ENCODE measurements around the gene VRK1.
A peak's percentile ranks its signal among the peaks of the same experiment; 100 is the strongest.

The VRK1 gene

GRCh38 chr14:96792003-96792402 is 5.2 kb upstream of the VRK1 start:
- DNase-seq, result no peak

- no peak for DNase-seq
These were observed 4.6 kb upstream of the VRK1 start for GRCh38 chr14:96792591-96792990.

GRCh38 chr14:96793547-96793946 is 3.6 kb upstream of the VRK1 start:
- DNase-seq, result no peak

DNA sequence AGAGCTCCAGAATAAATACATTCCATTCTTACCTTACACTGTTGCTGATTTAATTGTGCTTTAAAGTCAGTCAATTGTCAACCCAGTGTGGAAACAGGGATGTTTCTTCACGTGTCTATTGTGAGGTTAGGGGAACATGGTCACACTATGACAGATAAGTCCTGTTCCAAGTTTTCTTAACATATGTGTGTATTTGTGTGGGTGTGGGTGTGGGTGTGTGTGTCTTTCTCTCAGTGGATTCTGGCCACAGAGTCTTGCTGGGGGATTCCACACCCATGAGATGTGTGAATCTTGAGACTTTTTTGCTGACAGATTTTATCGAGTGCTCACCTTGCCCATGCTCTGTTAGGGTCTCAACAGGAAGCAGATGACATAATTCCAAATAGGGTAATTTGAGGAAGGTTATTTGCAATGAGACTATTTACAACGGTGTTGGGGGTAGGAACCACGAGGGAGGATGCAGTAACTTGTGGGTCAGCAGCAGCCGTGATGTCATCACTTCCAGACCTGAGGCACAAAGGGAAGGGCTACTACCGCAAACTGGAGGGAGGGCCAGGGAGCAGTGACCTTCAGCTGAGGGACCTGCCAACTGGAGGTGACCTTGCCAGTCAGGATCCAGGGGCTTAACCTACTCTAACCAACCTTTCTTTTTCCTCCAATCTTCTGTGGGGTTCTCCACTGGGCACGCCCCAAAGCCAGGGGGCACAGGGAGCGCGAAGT is 1.9 kb upstream of the VRK1 start:
- DNase-seq, result no peak

GRCh38 chr14:96797582-96798349 is 584 bp downstream of the VRK1 start:
- DNase-seq, result peak; percentile 7 to 42

DNA sequence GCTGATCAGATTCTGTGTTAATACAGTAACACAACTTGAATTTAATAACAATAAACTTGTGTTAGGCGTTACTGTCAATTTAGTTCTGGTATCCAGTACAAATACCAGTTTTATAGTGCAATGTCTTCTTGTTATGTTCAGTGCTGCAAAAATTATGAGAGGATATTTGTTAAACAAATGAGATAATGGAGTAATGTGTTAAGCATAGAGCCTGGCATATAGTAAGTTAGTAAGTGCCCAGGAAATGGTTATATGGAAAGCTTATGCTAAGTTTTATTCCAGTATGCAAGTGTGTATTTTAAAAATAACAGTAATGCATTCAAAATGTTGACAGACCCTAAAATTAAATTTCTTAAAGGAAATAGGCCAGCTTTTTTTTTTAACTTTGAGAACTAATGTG is 1.8 kb downstream of the VRK1 start:
- DNase-seq, result peak; percentile 82 to 86

DNA sequence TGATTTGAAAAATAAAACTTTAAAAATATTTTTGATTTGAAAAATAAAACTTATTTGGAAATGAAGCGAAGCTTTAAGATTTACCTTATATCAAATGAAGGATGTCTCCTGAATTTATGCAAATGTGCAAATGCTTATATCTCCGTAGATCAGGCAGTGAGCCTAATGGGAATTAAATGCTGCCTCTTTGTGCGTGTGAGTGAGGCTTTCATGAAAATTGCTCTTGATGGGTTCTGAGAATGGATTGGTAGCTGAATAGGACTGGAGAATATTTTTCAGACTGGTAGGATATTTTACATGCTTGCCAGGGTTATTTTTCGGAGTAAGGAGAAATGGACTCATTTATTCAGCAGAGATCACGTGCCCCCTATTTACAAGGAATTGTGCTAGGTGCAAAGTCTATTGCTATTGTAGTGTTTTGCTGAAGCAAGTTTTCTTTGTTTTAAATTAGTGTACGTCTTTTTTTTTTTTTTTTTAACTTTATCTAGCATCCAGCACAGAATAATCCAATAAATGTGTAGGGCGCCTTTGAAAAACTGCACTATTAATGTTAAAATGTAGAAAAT is 2.4 kb downstream of the VRK1 start:
- DNase-seq, result peak; percentile 76 to 79

DNA sequence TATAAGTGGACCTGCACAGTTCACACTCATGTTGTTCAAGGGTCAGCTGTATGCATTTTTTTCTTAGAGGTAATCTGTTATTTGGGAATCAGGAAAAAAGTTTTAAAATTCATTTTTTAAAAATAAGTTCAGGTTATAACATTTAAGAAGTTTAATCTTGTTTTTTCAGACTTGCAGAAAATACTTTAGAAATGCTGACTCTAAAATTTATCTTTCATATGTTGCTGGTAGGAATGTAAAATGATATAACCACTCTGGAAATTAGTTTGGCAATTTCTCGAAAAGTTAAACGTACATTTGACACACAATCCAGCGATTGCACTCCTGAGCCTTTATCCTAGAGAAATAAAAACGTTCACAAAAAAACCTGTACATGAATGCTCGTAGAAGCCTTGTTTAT is 4.7 kb downstream of the VRK1 start:
- no peak for DNase-seq

GRCh38 chr14:96802963-96803362 is 5.8 kb downstream of the VRK1 start:
- no peak for DNase-seq

DNA sequence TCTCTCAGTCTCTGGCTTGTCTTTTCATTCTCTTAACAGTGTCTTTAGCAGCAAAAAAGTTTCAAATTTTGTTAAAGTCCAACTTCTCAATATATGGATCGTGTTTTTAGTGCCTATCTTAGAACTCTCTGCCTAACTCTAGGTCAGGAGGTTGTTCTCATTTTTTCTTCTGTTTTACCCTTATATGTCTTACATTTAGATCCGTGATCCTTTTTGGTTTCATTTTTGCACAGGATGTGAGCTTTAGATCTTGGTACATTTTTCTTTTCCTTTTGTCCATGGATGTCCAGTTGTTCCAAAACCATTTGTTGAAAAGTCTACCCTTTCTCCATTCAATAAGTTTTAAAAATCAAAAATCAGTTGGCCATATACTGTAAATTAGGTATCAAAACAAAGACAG is 6.8 kb downstream of the VRK1 start:
- no peak for DNase-seq

DNA sequence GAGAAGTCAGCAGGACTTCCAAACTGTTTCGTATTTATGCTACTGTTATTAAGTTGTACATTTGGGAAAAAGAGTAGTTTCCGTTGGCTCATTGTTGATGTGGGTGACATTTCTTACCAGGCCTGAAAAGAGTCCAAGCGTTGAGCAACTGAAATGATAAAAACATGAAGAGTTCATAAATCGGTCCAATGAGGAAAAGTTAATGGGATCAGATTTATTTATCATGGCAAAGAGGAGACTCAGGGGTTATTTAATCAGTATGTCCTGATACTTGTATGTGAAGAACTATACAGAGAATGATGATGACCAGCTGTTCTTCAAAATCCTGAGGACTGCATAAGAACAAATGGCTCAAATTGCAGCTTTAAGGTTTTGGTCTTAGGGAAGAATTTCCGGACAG is 7.7 kb downstream of the VRK1 start:
- DNase-seq, result no peak

DNA sequence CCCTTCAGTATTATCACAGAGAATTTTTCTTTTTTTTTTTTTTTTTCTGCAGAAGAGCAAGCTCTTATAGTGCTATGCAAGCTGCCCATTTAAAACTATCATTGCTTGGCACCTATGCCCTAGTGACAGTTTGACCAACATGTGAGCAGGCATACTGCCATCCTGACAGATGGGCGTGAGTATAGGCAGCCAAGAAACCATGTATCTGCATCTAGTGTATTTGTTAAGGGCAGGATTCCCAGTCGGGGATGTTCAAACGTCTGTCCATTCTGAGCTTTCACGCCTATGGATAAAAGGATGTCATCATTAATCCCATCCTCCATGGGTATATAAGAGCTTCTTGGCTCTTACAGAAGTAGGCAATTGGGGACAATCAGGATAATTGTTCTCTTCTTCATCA is 8.8 kb downstream of the VRK1 start:
- DNase-seq, result no peak

DNA sequence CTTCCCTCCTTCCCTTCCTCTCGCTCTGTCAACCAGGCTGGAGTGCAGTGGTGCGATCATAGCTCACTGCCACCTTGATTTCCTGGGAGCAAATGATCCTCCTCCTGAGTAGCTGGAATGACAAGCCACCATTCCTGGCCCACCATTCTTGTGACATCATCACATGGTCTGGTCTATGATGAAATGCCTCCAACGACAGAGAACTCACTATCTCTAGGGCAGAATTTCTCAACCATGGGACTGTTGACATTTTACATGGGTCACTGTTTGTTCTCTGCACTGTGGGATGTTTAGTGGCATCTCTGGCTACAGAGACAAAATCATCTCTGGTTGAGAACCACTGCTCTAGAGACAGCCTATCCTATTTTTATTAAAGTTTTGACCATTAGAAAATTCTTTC is 9.7 kb downstream of the VRK1 start:
- DNase-seq, result no peak

- DNase-seq, result no peak
These were observed 11.6 kb downstream of the VRK1 start for GRCh38 chr14:96808619-96809406.

- no peak for DNase-seq
These were observed 14.1 kb downstream of the VRK1 start for GRCh38 chr14:96811265-96811664.

GRCh38 chr14:96811985-96812667 is 14.9 kb downstream of the VRK1 start:
- DNase-seq, result no peak

DNA sequence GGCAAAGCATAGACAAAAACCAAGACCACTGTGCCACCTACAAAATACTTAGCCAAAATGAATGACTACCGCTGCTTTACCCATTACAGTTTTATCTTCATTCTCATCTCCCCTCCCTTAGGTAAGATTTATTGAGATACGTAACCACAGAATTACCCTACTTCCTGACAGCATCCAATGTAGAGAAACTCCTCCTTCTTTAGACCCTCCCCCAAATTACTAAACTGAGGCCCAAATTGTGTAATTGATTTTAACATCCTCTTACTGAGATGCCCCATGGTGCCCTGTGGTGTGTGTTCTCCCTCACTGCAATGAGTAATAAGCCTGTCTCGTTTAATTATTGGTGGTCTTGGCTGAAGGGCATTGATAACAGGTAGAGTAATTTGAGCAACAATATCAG is 19.1 kb downstream of the VRK1 start:
- DNase-seq, result no peak

- DNase-seq, result no peak
These were observed 20.8 kb downstream of the VRK1 start for GRCh38 chr14:96817750-96818666.

GRCh38 chr14:96821501-96821900 is 24.3 kb downstream of the VRK1 start:
- DNase-seq, result no peak

- DNase-seq, result no peak
These were observed 26.5 kb downstream of the VRK1 start for GRCh38 chr14:96823652-96824051.

DNA sequence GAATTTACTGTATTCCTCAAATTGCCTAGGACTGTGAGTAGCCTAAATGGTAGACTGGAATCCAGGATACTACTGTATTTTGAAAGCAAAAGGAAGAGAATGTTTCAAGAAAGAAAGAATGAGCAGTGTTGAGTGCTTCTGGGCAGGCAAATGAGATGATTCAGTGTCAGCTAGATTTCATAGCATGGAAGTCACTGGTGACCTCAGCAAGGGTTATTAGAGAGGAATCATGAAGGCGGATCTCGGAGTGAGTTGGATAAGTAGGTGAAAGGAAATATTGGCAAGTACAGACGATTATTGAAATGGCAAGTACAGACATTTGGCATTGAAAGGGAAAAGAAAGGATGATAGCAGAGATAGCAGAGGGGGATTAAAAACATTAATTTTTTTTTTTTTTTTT is 27.1 kb downstream of the VRK1 start:
- DNase-seq, result no peak

GRCh38 chr14:96826818-96827217 is 29.6 kb downstream of the VRK1 start:
- no peak for DNase-seq

All from NCI-H526 (cell line).